Measurements from ENCODE around the gene TRPM5.

Gene TRPM5

GRCh38 chr11:2468363-2469235 is 24.3 kb upstream of the TRPM5 start:
- DNase-seq, result no peak

DNA sequence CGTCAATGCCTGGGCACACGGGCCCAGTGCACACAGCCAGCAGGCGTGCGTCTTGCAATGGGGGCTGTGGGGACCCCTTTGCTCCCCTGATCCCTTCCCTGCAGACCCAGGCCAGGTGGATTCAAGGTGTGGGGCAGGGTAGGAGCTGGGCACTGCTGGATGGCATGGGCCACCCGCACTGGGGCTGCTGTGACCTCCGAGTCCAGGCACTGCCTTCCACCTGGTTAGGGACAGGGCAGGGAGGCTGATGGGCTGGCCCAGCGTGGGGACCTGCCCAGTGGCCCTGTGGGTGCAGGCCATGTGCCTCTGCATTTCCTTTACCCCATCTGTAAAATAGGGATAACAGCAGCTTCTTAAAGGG is 23.4 kb upstream of the TRPM5 start:
- DNase-seq, result no peak

DNA sequence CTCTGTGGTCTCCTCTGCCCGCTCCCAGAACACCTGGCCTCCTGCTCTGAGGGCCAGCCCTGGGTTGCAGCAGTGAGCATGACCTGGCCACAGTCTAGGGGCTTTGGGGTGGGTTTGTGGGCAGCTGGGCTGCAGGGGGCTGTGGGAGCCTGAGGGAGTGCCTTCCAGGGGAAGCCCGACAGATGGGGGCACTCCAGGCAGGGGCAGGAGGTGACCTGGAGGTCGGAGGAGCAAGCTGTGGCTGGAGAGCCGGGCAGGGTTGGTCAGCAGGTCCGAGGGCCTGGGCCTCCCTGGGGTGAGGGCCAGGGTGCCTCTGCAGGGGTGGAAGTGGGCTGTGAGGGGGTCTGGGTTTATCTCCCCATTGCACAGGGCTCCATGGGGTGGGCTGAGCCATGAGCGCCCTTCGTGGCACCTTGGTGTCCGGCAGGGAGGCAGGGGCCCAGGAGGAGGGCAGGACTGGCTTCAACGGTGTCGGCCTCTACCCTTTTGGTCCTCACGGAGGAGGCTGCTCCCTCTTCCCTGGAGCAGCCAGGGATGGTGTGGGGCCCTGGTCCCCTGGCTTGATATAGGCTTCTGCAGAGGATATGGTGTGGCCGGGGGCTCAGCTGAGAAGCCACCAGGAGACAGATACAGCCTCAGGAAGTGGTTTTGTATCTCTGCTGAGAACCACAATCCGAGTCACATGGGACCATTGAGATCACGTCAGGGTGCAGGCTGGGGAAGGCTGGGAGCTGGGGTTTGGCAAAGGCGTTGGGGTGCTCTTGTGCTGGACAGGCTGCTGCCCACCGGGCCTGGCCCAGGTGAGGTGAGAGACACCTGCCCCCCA is 22.8 kb upstream of the TRPM5 start:
- no peak for DNase-seq

- DNase-seq, result no peak
Measured at GRCh38 chr11:2466069-2466801, 21.9 kb upstream of the TRPM5 start.

GRCh38 chr11:2465202-2466068 is 21.1 kb upstream of the TRPM5 start:
- no peak for DNase-seq

GRCh38 chr11:2464451-2465165 is 20.3 kb upstream of the TRPM5 start:
- no peak for DNase-seq

DNA sequence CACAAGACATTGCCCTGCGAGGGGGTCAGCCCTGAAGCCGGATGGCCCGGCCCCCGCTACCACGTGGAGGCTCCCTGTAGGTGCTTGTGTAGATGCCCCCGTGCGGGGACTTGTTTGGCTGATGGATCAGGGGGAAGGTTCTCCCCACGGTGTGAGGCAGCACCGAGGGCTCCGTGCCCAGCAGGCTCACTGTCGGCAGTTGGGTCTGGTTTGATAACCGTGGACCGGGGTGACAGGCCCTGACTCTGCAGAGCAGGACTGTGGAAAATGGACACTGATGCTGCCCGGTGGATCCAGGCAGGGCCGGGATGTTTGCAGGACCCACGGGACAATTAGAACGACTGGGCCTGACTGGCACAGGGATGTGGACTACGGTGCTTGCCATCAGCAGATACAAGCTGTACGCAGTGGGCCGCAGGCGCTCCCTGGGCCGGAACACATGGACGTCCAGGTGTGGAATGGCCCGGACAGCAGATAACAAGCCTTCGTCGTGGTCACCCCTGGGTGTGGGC is 19.5 kb upstream of the TRPM5 start:
- no peak for DNase-seq

DNA sequence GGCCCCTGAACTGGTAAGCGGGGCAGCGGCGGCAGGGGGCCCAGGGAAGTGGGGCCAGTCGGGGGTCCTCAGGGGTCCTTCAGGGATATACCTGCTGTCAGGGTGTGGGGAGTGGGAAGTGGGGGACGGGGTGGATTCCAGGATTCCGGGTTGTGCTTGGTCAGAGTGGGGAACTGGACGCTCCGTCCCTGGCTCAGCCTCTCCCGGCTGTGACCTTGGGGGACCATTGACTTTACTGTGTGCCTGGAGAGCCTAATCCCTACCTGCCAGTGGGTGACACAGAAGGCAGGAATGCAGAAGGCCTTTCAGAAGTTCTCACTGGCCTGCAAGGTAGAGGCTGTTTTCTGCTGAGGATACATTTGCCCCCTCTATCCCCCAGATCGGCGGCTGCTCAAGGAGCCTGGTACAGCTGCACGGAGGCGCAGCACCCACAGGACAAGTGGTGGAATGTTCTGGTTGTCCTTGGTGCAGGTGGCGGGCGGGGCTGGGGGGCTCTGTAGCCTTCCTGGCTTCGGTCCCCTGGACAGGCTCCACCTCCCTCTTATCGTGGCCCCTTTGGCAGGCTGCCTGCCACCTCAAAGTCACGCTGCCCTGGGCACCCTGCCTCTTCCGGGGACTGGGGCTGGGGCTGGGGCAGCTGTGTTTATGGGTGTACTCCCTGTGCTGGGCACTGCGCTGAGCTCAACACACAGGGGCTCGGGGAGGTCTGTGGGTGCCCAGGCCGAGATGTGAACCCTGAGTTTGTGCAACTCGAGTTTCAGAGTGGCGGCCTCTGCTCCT is 18.9 kb upstream of the TRPM5 start:
- DNase-seq, result no peak

- no peak for DNase-seq
Measured at GRCh38 chr11:2462543-2462985, 18.2 kb upstream of the TRPM5 start.

- DNase-seq, result no peak
Measured at GRCh38 chr11:2461956-2462542, 17.7 kb upstream of the TRPM5 start.

- DNase-seq, result no peak
Measured at GRCh38 chr11:2461253-2461955, 17.1 kb upstream of the TRPM5 start.

DNA sequence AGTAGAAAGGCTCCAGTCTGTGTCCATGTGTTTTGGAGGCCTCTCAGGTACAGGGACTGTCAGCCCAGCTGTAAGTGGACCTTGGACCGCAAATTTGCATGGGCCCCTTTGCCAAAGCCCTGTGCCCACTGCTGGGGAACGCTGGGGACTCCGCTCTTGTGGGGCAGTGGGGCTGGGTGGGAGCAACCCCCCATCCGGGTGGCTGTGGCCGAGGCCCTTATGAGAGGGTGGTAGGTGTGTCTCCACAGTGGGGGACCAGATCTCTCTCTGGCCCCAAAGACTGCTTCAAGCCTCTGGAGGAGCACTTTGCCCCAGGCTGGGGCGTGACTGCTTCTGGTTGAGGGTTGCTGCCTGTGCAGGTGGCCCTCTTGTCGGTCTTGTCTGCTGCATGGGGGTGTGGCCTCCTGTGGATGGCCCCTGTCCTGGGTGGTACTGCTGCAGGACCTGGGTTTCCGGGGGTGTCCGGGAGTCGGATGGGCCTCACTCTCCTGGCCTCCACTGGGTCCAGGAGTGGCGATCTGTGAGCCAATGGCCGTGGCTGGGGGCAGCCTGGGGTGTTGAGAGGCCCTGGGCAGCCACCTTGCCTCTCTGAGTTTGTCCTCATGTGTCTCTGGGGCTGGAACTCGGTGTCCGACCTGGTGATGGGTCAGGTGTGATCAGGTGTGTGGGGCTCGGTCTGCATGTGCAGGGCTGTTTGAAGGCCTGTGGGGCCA is 16.4 kb upstream of the TRPM5 start:
- no peak for DNase-seq

GRCh38 chr11:2459796-2460531 is 15.7 kb upstream of the TRPM5 start:
- DNase-seq, result no peak

DNA sequence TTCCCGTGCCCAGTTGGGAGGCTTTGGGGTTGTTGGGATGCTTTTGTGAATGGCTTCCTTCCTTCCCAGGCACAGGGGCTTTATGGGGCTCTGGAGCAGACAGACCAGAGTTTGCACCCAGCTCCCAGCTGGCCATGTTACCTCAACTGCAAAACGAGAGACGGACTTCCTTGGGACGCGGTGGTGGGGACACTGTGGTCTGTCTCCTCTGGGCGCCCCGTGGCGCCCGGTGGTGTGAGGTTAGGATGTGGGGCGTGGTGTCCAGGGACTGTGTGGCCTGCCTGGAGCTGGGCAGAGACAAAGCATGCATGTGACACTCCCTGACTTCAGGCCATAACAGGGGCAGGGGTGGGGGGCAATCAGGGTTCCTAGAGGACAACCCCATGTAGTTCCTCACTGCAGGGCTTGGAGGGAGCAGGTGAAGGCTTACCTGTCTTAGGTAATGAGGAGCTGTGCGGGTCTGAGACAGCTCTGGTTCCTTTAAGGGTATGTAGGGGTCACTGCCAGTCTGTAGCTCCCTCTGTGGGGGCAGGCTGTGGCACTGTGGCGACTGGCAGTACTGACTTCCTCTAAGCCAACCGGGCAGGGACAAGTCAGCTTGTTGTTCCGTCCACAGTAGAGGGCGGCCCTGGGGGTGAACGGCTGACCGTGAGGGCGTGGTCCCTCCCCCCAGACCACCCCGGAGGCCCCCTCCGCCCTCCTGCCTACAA is 14.9 kb upstream of the TRPM5 start:
- no peak for DNase-seq

- no peak for DNase-seq
Measured at GRCh38 chr11:2458321-2458720, 14.0 kb upstream of the TRPM5 start.

- no peak for DNase-seq
Measured at GRCh38 chr11:2453436-2453835, 9.1 kb upstream of the TRPM5 start.

GRCh38 chr11:2452321-2453012 is 8.2 kb upstream of the TRPM5 start:
- no peak for DNase-seq
